GM12874 (cell line): ENCODE results near the gene MBNL1.

Experiments
- TF ChIP-seq, protein P1 (sequence below): IDR thresholded peaks from 2 replicates; pipeline ENCODE4 v1.5.1; 2011; ENCODE audit warnings: low read depth, mild to moderate bottlenecking, control low read depth, low read length, moderate library complexity; ENCODE audit not compliant: insufficient read depth

Gene MBNL1

DNA sequence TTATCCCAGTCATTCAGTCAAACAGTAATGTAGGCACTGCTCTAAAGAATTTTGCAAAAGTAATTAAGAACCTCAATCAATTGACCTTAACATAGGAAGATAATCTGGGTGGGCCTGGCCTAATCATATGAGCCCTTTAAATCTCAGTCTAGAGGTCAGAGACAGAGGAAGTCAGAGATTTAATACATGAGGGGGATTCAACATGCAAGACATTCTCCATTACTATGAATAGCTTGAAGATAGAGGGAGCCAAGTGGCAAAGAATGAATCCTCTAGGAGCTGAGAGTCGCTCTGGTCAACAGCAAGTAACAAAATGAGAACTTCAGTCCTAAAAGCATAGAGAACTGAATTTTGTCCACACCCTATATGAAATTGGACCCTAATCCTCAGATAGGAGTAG lies 39.0 kb upstream of the MBNL1 start:
- TF ChIP-seq, protein P1, sequence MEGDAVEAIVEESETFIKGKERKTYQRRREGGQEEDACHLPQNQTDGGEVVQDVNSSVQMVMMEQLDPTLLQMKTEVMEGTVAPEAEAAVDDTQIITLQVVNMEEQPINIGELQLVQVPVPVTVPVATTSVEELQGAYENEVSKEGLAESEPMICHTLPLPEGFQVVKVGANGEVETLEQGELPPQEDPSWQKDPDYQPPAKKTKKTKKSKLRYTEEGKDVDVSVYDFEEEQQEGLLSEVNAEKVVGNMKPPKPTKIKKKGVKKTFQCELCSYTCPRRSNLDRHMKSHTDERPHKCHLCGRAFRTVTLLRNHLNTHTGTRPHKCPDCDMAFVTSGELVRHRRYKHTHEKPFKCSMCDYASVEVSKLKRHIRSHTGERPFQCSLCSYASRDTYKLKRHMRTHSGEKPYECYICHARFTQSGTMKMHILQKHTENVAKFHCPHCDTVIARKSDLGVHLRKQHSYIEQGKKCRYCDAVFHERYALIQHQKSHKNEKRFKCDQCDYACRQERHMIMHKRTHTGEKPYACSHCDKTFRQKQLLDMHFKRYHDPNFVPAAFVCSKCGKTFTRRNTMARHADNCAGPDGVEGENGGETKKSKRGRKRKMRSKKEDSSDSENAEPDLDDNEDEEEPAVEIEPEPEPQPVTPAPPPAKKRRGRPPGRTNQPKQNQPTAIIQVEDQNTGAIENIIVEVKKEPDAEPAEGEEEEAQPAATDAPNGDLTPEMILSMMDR = no peak

DNA sequence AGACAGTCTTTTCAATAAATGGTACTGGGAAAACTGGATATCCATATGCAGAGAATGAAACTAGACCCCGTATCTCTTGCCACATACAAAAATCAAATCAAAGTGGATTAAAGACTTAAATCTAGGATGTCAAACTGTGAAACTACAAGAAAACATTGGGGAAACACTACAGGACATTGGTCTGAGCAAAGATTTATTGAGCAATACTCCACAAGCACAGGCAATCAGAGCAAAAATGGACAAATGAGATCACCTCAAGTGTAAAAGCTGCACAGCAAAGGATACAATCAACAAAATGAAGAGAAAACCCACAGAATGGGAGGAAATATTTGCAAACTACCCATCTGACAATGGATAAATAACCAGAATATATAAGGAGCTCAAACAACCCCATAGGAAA lies 38.4 kb upstream of the MBNL1 start:
- TF ChIP-seq, protein P1 = no peak

DNA sequence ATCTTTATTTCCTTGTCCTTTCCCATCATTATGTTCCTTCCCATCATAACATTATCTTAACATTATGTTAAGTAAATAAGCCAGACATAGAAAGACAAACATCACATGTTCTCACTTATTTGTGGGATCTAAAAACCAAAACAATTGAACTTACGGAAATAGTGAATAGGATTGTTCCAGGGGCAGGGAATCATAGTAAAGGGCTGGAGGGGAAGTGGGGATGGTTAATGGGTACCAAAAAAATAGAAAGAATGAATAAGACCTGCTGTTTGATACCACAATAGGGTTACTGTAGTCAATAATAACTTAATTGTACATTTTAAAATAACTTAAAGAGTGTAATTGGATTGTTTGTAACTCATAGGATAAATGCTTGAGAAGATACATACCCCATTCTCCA lies 36.7 kb upstream of the MBNL1 start:
- TF ChIP-seq, protein P1 = no peak

DNA sequence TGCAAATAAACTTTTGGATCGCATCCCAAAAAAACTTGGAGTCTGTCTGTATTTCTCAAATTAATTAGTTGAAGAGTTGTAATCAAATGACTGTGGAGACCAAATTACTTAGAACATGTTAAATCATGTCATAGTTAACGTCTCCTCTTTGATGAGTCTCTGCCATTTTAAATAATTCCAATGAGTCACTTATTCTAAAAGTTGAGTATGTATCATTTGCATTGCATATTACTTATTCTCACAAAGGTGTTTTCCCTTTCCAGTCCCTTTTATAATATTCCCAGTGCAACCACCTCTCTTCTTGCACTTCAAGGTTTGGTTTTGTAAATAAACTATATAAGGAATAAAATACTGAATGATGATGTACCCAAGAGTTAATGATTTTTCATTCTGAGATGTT lies 36.0 kb upstream of the MBNL1 start:
- TF ChIP-seq, protein P1 = no peak

DNA sequence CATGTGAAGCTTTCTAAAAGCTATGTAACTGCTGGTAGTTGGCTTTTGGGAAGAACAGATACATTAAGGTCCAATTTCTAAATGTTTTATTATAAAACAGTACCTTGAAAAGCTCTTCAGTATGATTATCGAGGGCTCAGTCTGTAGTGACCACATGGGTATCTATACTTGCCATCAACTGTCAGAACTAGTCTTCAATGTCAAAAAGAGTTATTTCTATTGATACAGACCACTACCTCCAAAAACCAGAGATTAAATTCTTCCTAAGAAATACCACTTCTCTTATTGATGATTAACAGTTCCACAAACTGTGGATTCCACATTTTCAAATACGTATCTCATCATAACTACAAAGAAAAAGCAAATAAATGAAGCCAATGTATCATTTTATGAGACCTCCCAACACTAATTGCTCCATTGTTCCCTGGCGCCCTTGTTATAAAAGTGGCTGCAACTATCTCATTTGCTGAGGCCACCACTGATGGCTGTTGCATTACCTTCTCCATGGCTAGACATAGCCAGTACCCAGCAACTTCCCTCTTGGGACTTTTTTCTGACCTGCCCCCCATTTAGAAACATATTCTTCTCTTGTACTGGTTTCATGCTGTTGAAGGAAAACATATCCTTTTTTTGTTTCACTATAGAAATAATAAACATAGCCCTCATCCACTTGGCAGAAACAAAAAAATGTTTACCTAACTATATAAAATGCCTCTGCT lies 33.9 kb upstream of the MBNL1 start:
- TF ChIP-seq, protein P1 = no peak

DNA sequence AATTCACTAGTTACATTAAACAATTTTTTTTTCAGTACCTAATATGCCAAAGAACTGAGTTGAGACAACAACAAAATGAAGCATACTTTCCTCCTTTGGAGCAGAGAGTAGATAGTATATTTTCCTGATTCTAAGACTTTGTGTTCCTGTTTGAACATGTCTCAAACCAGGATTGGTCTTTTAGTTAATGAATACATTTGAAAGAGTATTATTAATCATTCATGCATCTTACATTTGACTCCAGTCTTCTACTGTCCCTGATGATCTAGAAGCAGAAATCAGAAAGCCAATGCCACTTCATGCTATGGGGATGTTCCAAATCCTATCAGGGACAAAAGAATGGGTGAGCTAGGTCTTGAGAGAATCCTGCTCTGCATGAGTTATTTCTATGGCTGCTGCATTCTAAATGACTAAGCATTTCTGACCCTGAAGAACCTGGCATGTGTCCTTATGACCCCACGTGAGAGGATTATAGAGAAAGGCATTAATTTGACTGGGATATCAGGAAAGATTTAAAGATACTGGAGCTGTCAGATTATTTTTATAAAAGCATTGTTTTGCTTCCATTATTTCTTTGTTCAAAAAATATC lies 32.9 kb upstream of the MBNL1 start:
- TF ChIP-seq, protein P1 = no peak

DNA sequence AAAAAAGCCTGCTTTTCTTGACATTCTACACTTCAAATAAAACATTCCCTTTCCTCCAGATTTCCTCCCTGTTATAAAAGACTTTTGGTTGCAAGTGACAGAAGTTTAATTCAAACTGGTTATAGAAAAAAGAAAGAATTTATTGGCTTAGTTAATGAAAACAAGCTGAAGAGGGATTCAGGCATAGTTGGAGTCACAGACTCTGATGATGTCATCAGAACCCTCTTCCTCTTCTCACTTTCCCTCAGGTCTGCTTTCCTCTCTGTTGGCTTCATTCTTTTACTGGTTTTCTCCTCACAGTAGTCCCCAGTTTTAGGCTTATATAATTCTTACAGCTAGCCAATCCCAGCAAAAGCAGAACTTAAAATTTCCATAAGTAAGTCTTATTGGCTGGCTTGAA lies 32.0 kb upstream of the MBNL1 start:
- TF ChIP-seq, protein P1 = no peak
